Mesothelial cell of epicardium (in vitro differentiated cells): ENCODE results near the gene TRAF6. TPM values are rescaled to one million over a fixed set of nuclear protein-coding genes. Genes with fewer than 3 reads are reported as not detected.
"Not testable (repeated sequence)": the region's sequence is repeated elsewhere in the genome, so short reads cannot be mapped to it uniquely, and the experiment has no call there.

ENCODE experiments used
- DNase-seq, 2 experiments: peaks; one replicate each; pipeline ENCODE4 v3.0.0; 2021; ENCODE audit warnings: low spot score in 2 of 2; ENCODE audit not compliant: unreplicated experiment in 2 of 2
- H3K27ac Mint-ChIP-seq: 2 replicates; pipeline ENCODE4 v1.8.0; 2021; ENCODE audit warnings: mixed read lengths
- H3K27me3 Mint-ChIP-seq: 2 replicates; pipeline ENCODE4 v1.8.0; 2021; ENCODE audit warnings: low read depth, mixed read lengths
- H3K36me3 Mint-ChIP-seq: 2 replicates; pipeline ENCODE4 v1.8.0; 2021; ENCODE audit warnings: mixed read lengths
- H3K4me1 Mint-ChIP-seq: 2 replicates; pipeline ENCODE4 v1.8.0; 2021; ENCODE audit warnings: mixed read lengths
- H3K4me3 Mint-ChIP-seq: 2 replicates; pipeline ENCODE4 v1.8.0; 2021; ENCODE audit warnings: mild to moderate bottlenecking, moderate library complexity, mixed read lengths
- H3K9me3 Mint-ChIP-seq: 2 replicates; pipeline ENCODE4 v1.8.0; 2021; ENCODE audit warnings: mixed read lengths
- total RNA-seq: library from RNA; stranded (reverse); gene quantifications from 3 replicates; pipeline ENCODE4 v1.2.1, GENCODE V29; 2021
- TF ChIP-seq, protein P1 (sequence below): fragments of 200-600 bp; sonication (generic); IDR thresholded peaks from one replicate; pipeline ENCODE4 v1.5.0; 2021; ENCODE audit warnings: antibody characterized with exemption; ENCODE audit not compliant: unreplicated experiment

Gene TRAF6
- total RNA-seq, 1 donor from 2014 or later: 17.8 TPM

GRCh38 chr11:36512016-36512415 is 1.9 kb upstream of the TRAF6 start:
- DNase-seq: no peak
- Mint-ChIP-seq H3K27ac (no peak overlapping the region), H3K36me3 (no peaks in the 10 kb centered on the region), H3K9me3 (peaks cover 13% of the 10 kb centered on the region), H3K4me3 (no peak overlapping the region), H3K4me1 (peaks cover 16% of the 10 kb centered on the region), H3K27me3 (peaks cover 29% of the 10 kb centered on the region)
- TF ChIP-seq, protein P1, sequence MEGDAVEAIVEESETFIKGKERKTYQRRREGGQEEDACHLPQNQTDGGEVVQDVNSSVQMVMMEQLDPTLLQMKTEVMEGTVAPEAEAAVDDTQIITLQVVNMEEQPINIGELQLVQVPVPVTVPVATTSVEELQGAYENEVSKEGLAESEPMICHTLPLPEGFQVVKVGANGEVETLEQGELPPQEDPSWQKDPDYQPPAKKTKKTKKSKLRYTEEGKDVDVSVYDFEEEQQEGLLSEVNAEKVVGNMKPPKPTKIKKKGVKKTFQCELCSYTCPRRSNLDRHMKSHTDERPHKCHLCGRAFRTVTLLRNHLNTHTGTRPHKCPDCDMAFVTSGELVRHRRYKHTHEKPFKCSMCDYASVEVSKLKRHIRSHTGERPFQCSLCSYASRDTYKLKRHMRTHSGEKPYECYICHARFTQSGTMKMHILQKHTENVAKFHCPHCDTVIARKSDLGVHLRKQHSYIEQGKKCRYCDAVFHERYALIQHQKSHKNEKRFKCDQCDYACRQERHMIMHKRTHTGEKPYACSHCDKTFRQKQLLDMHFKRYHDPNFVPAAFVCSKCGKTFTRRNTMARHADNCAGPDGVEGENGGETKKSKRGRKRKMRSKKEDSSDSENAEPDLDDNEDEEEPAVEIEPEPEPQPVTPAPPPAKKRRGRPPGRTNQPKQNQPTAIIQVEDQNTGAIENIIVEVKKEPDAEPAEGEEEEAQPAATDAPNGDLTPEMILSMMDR: no peak

DNA sequence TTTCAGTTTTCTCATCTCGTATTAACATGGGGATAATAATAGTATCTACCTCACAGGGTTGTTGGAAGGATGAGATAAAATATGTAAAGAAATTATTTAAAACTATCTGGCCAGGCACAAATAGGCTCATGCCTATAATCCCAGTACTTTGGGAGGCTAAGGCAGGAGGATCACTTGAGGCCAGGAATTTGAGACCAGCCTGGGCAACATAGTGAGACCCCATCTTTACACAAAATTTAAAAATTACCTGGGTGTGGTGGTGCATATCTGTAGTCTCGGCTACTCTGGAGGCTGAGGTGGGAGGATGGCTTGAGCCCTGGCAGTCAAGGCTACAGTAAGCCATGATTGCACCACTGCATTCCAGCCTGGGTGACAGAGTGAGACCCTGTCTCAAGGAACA is 990 bp upstream of the TRAF6 start:
- peaks cover 13% of the 10 kb centered on the region for H3K9me3 Mint-ChIP-seq
- H3K4me1 Mint-ChIP-seq: peaks cover 24% of the 10 kb centered on the region
- not testable (repeated sequence) for DNase-seq, H3K36me3 Mint-ChIP-seq
- peaks cover 23% of the 10 kb centered on the region for H3K27me3 Mint-ChIP-seq
- H3K27ac Mint-ChIP-seq: peak overlapping the region; percentile 99
- H3K4me3 Mint-ChIP-seq: peak overlapping the region; percentile 100

DNA sequence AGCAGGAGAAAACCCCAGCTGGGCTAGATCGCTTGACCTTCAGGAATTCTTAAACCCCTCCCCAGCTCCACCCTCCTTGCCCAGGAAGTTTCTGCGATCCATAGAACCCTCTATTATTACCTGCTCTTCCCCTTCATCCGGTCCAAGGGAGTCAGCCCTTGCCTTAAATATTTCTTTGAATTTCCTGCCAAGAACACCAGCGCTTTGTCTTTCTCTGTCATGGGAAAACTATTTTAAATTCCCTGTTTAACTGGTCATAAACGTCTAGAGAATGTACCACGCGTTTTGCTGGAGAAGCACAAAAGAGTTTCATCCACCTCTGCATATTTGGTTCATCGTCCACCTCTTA is 496 bp upstream of the TRAF6 start:
- H3K27me3 Mint-ChIP-seq: peaks cover 19% of the 10 kb centered on the region
- H3K36me3 Mint-ChIP-seq: no peaks in the 10 kb centered on the region
- peaks cover 13% of the 10 kb centered on the region for H3K9me3 Mint-ChIP-seq
- TF ChIP-seq, protein P1: no peak
- peak overlapping the region; percentile 100 for H3K4me3 Mint-ChIP-seq
- H3K4me1 Mint-ChIP-seq: peaks cover 29% of the 10 kb centered on the region
- DNase-seq: no peak
- peak overlapping the region; percentile 99 for H3K27ac Mint-ChIP-seq

GRCh38 chr11:36509201-36509639 is 852 bp downstream of the TRAF6 start:
- Mint-ChIP-seq H3K27me3 (peaks cover 7% of the 10 kb centered on the region), H3K27ac (peak overlapping the region; percentile 99)
- no peak for DNase-seq

GRCh38 chr11:36508743-36509142 is 1.3 kb downstream of the TRAF6 start:
- peak overlapping the region; percentile 99 for H3K27ac Mint-ChIP-seq
- peak overlapping the region; percentile 100 for H3K4me3 Mint-ChIP-seq
- DNase-seq: no peak
- peaks cover 30% of the 10 kb centered on the region for H3K4me1 Mint-ChIP-seq
- peaks cover 3% of the 10 kb centered on the region for H3K27me3 Mint-ChIP-seq
- peaks cover 4% of the 10 kb centered on the region for H3K36me3 Mint-ChIP-seq
- H3K9me3 Mint-ChIP-seq: peaks cover 8% of the 10 kb centered on the region
- TF ChIP-seq, protein P1: no peak

More at GRCh38 chr11:36509201-36509639, 852 bp downstream of the TRAF6 start:
- Mint-ChIP-seq H3K36me3 (peaks cover 3% of the 10 kb centered on the region), H3K9me3 (peaks cover 13% of the 10 kb centered on the region), H3K4me1 (peaks cover 30% of the 10 kb centered on the region), H3K4me3 (peak overlapping the region; percentile 100)
- TF ChIP-seq, protein P1: no peak

DNA sequence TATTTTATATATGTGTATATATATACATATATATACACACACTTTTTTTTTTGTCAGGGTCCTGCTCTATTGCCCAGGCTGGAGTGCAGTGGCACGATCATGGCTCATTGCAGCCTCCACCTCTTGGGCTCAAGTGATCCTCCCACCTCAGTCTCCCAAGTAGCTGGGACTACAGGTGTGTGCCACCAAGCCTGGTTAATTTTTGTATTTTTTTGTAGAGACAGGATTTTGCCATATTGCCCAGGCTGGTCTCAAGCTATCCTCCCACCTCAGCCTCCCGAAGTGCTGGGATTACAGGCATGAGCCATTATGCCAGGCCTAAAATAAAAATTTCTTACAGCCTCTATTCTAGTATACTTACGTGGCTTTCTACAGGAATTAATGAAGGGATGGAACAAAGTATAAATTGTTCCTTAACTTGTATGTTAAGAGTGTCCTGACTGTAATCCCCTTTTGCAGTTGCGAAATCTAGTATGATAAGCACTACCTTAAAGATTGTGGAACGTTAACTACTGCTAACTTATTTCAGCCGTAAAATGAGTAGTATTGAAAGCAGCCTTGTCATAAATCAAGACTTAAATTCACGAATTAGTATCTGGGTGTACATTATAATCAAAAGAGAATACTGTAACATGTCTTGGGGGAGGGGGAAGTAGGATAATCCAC is 2.1 kb downstream of the TRAF6 start:
- peaks cover 30% of the 10 kb centered on the region for H3K4me1 Mint-ChIP-seq
- no peak for DNase-seq
- H3K27ac Mint-ChIP-seq: peak overlapping the region; percentile 99
- peaks cover 2% of the 10 kb centered on the region for H3K9me3 Mint-ChIP-seq
- TF ChIP-seq, protein P1: no peak
- peak overlapping the region; percentile 100 for H3K4me3 Mint-ChIP-seq
- peaks cover 4% of the 10 kb centered on the region for H3K36me3 Mint-ChIP-seq
- H3K27me3 Mint-ChIP-seq: peaks cover 2% of the 10 kb centered on the region
